GM18861 (cell line): ENCODE measurements around the gene BMP7.
"Not testable (repeated sequence)": the region's sequence is repeated elsewhere in the genome, so short reads cannot be mapped to it uniquely, and the experiment has no call there.

Source experiments
- ATAC-seq: cut with Tn5 transposase; IDR thresholded peaks from one replicate; pipeline ENCODE4 v1.9.1; 2021; ENCODE audit not compliant: unreplicated experiment

The BMP7 gene

DNA sequence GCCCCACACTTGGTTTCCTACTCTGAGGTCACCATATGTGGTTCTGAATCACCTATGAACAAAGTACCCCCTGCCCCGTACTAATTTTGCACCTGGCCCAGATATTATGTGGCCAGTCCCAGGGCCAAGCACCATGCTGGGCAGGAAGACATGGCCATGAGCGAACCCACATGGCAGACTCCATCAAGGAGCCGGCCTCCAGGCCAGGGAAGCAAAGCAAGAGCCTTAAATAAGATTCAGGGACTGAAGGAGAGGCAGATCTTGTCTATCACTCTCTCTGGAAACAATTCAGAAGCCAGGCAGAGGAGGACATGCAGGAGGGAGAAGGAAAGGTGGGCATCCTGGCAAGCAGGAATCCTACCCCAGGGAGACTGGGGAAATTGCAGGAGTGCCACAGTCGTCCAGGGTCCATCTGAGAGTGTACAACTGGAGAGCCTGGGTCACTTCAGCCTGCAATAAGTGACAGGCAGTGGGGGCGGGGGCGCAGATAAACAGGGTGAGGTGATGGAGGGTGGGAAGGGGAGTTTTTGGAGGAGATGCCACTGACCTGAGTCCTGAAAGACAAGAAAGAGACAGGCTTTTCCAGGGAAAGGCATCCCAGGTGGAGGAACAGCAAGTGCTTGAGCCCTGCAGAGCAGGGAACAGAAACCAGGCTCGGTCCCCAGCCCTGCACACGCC is 2.1 kb upstream of the BMP7 start:
- no peak for ATAC-seq

DNA sequence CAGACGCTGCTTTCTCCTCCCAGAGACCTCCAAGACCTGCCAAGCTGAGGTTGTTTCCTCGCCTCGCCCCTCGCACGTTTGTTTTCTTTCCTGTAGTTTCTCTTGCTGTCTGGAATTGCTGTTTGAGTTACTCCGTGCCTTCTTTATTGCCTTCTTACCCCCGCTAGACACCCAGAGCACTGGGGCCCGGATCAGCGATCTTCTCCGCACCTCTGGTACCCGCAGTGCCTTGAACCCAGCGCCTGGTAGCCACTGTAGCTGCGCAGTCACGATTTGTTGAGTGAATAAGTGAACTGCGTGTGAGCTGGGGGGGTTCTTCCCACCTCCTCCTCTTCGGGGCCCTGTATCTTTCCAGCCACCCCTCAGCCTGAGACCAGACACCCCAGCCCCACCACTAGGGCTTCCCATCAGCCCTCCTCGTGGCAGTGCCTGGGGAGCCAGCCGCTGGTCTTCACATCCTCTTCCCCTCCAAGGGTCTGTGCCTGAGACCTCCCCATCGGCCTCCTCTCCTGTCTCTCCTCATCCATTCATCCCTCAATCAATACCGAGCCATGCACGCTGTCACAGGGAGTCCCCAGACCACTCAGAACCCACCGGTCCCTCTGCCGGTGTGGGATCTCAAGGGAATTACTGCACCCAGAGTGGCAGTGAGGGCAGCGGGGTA is 849 bp upstream of the BMP7 start:
- ATAC-seq: no peak

DNA sequence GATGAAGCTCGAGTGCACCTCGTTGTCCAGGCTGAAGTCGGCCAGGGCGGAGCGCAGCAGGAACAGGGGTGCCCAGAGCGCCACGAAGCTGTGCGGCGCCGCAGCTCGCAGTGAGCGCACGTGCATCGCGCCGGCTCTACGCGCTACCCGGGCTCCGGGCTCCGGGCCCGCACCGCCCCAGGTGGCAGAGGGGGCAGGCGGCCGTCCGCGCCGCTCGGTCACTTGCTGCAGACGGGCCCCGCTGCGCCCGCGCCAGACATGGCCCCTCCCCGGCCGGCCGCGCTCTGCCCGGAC is 497 bp downstream of the BMP7 start:
- ATAC-seq: no peak

- no peak for ATAC-seq
Observed at GRCh38 chr20:57265336-57265996, 975 bp downstream of the BMP7 start.

- ATAC-seq: not testable (repeated sequence)
Observed at GRCh38 chr20:57264908-57265335, 1.5 kb downstream of the BMP7 start.

DNA sequence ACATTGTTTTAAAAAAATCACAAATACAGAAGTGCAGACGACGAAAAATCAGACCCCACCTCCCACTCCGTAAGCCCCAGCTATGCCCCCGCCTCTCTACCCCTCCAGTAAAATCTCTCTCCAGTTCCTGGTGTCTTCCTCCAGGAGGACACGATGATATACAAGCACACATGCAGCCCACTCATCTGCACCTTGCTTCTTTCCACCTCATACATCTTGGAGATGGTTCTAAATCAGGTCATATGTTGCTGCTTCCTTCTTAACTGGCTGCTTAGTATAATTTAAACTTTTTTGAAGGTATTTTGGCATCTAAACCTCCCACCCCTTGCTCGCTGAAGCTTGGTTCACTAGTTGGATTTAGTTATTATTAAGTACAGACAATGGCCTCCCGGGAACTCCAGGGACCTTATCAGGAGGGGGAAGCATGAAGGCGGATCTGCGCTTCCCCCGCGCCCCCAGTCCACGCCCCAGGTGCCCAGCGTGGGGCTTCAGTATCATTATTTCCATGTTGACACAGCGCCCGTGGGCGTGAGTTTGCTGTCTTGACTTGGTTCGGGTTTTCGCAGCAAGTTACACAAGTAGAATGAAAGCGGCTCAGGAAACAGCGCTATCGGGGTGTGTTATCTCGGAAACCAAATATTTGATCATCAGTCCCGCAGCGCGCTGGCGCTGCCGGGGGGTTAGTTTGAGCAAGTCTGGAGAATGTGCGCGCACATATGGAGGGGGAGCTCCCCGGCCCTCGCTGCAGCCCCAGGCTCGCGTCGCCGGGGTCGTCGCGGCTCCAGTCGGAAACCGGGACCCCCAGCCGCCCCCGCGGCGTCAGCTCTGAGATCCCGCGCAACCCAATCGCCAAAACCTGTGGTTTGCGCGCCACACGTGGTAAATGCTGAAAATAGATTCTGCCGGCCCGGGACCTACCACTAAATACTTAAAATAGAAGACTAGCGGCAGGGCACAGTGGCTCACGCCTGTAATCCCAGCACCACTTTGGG is 2.3 kb downstream of the BMP7 start:
- no peak for ATAC-seq

DNA sequence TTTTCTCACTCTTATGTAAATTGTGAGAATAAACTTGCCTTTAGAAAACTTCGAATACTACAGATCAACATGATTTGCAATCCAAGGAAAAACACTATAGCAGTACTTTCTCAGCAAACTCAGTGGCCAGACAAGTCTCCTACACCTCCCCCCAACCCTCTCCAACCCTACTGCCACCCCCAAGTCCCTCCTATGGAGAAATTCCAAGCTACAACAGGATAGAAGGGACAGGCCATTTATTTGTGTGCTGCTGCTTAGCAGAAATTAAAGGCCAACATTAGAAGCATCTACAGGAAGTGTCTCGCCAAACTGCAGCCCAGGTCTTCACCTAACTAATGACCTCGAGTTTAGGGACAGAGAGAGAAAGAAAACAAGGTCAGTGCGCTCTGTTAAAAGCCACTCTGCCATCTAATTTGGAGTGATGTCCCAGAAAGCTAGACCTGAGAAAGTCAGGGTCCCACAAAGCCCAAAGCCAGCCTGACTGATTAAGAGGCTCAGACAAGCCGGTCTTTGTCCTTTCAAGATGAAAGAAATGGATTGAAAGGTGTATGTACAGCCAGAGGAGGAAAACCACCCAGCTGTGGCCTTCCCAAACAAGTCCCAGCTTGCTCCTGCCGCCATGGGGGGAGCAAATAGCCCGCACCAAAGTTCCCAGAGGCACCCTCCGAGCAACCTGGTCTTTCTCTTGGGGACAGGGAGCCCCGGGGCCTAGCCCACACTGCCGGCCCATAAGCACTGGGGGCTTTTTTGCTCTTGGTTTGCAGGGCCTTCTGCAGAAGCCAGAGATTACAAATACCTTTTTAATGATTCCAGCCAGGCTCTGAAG is 3.4 kb downstream of the BMP7 start:
- no peak for ATAC-seq

- no peak for ATAC-seq
Observed at GRCh38 chr20:57262301-57262700, 4.1 kb downstream of the BMP7 start.

DNA sequence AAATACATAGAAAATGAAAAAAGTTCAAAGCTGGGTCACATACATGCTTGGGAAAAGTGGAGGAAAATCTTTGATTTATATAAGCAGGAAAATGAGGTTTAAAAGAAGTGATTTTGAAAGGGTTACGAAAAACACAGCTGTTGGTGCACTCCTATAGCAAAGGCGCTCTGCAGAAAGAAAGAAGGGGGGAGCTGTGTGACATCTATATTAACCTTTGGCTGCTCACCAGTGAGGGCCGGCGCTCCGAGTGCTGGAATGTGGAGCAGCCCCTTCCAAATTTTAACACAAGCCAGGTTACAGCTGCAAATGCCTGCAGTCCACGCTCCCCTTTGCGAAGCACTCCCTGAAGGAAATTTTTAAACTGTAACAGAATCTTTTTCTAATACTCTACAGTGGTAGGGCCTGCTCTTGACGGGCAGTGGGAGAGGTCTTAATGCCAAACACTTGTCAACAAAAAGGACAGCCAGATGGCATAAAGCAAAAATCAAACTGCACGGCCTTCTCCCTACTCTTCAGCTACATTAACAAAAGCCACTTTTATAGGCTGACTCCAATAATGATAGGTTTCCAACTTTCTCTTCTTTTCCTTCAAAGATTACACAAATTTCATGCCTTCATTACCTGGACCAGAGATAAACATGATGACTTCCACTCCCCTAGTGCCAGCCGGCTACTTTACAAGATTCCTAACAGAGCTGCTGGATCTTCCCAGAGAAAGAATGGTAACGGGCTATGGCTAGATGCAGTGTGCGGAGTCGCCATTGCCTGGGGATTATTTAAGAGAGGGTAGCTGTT is 4.8 kb downstream of the BMP7 start:
- no peak for ATAC-seq

GRCh38 chr20:57260934-57261333 is 5.5 kb downstream of the BMP7 start:
- no peak for ATAC-seq

DNA sequence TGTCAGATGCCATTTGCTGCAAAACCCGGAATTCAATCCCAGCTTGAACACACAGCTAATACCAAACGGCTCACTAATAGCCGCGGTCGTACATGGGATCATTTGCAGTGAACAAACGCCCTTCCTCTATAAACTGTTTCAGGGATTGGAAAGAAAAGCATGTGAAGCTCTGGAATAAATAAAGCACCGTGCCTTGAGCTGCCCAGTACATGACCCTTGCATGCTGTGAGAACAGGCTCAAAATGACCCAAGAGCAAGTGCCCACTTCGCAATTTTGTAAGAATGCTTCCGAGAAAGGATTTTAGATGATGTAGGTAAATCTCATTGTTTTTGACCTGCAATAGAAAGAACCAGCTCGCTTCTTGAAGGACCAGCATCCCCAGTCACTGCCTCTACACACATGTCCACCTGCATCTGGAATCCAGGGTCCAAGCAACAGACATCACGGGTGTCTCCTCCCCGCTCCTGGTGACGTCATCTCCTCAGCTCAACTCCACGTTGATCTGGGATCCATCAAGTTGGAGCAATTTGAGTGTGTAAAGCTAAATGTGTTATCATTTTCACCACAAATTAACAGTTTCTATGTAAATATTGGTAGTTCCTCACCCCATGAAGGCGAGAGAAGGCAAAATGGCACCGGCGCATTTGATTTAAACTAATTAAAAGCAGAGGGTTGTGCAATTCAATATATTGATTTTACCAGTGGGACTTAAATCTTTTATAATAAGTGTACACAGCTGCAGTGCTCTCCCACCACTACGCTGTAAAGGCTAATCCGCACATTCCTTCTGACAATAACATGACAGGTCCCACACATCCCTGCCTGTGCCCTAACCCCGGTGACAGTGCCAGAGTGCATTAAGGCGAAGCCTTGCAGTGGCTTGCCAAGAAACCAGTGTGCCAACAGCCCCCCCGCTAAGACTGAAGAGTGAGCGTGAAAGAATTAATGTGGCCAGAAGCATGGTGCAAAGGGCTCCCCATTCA is 6.2 kb downstream of the BMP7 start:
- no peak for ATAC-seq

- no peak for ATAC-seq
Observed at GRCh38 chr20:57259121-57259937, 7.1 kb downstream of the BMP7 start.

GRCh38 chr20:57257701-57258453 is 8.6 kb downstream of the BMP7 start:
- no peak for ATAC-seq

GRCh38 chr20:57256908-57257307 is 9.5 kb downstream of the BMP7 start:
- ATAC-seq: no peak

DNA sequence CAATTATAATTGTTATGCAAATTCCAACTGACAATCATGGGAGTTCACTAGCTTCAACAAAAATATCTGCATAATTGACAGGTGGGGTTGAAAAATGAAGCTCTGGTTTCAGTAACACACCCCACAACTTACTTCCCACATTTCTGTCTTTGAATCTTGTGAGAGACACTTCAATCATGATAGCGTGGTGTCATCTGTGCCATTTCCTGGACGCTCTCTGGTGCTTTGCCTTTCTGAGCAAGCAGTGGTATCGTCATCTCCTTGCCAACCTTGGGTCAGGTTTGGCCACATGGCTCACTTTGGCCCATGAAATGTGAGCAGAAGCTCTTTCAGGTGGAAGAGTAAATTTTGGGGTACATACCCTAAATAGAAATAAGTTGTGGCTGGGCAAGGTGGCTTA is 10.2 kb downstream of the BMP7 start:
- ATAC-seq: no peak

DNA sequence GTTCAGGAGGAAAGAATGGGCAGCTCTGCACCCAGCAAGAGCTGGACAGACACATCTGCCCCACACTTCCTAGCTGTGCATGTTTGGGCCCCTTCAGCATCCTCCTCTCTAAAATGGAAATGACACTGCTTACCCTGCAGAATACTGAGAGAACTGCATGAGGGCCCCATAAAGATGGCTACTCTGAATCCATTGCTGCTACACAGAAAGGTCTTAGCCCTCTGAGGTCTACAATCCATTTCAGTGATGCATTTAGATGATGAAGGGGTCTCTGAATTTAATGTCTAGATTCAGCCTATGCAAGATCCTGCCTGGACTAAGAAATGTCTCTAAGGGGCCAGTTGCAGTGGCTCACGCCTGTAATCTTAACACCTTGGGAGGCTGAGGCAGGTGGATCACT is 11.3 kb downstream of the BMP7 start:
- no peak for ATAC-seq
